Measurements from ENCODE around the gene WDR37.
"Not testable (repeated sequence)": the region's sequence is repeated elsewhere in the genome, so short reads cannot be mapped to it uniquely, and the experiment has no call there.

The WDR37 gene, protein sequence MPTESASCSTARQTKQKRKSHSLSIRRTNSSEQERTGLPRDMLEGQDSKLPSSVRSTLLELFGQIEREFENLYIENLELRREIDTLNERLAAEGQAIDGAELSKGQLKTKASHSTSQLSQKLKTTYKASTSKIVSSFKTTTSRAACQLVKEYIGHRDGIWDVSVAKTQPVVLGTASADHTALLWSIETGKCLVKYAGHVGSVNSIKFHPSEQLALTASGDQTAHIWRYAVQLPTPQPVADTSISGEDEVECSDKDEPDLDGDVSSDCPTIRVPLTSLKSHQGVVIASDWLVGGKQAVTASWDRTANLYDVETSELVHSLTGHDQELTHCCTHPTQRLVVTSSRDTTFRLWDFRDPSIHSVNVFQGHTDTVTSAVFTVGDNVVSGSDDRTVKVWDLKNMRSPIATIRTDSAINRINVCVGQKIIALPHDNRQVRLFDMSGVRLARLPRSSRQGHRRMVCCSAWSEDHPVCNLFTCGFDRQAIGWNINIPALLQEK

GRCh38 chr10:1056326-1057105 is at the start of gene WDR37:
Gene WDR37 (plus strand): TSS chr10:1056385. CDS start chr10:1072156, 15,771 bp downstream.
- POLR2A ChIA-PET (ENCODE audit: low non-redundant PET): interaction anchor here (0.7 kb wide), 1 partner anchor 34 kb away, joined by 3 read pairs; no protein-coding TSS in a partner anchor

GRCh38 chr10:1006573-1006972 is 49.6 kb upstream of the WDR37 start:
- ChIA-PET CTCF (no interaction called here), POLR2A (ENCODE audit: low non-redundant PET) (no interaction called here)
- DNase-seq (ENCODE audit: low spot score): no peak
- no peak for TF ChIP-seq CTCF (conservative IDR thresholded peaks at IDR 0.05; ENCODE audit: low read depth)
- no peak overlapping the region for H3K27ac ChIP-seq

More at GRCh38 chr10:1056326-1057105, at the start of gene WDR37:
- DNase-seq (ENCODE audit: low spot score): peak; percentile 85
- CTCF ChIA-PET: interaction anchor here (0.6 to 0.7 kb wide), 2 partner anchors 44 to 923 kb away, joined by 3 read pairs; no protein-coding TSS in a partner anchor
- TF ChIP-seq CTCF (conservative IDR thresholded peaks at IDR 0.05; ENCODE audit: low read depth): no peak
- H3K27ac ChIP-seq: peak within 1 kb of the TSS; percentile 97

- CTCF ChIA-PET: no interaction called here
- DNase-seq (ENCODE audit: low spot score): no peak
- TF ChIP-seq CTCF (conservative IDR thresholded peaks at IDR 0.05; ENCODE audit: low read depth): no peak
- H3K27ac ChIP-seq: no peak overlapping the region
- POLR2A ChIA-PET (ENCODE audit: low non-redundant PET): no interaction called here
Measured at GRCh38 chr10:1007583-1007982, 48.6 kb upstream of the WDR37 start.

GRCh38 chr10:1009071-1009494 is 47.1 kb upstream of the WDR37 start:
- H3K27ac ChIP-seq: no peak overlapping the region
- CTCF ChIA-PET: no interaction called here
- no peak for DNase-seq (ENCODE audit: low spot score)
- POLR2A ChIA-PET (ENCODE audit: low non-redundant PET): no interaction called here
- no peak for TF ChIP-seq CTCF (conservative IDR thresholded peaks at IDR 0.05; ENCODE audit: low read depth)

DNA sequence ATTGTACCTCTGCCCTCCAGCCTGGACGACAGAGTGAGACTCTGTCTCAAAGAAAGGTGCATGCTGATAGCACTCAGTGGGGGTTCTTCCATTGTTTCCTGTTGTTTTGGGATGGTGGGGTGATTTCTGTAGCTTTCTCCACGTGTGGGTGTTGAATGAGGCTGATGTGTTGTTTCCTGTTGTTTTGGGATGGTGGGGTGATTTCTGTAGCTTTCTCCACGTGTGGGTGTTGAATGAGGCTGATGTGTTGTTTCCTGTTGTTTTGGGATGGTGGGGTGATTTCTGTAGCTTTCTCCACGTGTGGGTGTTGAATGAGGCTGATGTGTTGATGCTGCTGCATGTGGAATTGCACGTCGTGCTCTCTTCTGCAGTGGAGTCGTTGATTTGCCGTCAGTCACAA is 46.2 kb upstream of the WDR37 start:
- CTCF ChIA-PET; DNase-seq (ENCODE audit: low spot score); H3K27ac ChIP-seq; POLR2A ChIA-PET (ENCODE audit: low non-redundant PET): not testable (repeated sequence)

DNA sequence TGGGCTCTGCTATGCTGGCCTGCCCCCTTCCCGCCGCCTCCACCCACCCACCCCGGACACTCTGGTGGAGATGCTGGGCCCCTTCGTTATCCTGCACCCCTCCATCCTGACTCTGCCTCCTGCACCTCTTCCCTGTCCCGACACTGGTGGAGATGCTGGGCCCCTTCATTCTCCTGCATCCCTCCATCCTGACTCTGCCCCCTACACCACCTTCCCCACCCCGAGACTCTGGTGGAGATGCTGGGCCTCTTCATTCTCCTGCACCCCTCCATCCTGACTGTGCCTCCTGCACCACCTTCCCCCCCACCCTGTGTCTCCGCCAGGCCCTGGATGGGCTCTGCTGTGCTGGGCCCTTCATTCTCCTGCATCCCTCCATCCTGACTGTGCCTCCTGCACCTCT is 45.5 kb upstream of the WDR37 start:
- TF ChIP-seq CTCF (conservative IDR thresholded peaks at IDR 0.05; ENCODE audit: low read depth): no peak
- ChIA-PET POLR2A (ENCODE audit: low non-redundant PET) (no interaction called here), CTCF (no interaction called here)
- H3K27ac ChIP-seq: no peak overlapping the region
- no peak for DNase-seq (ENCODE audit: low spot score)

Measured in RWPE1 (cell line).